Measurements from ENCODE around the gene ALDH1B1. TPM values are rescaled to one million over a fixed set of nuclear protein-coding genes. Genes with fewer than 3 reads are reported as not detected.
A peak's percentile ranks its signal among the peaks of the same experiment; 100 is the strongest.

The ALDH1B1 gene
- total RNA-seq, 2 donors from 2014 or later, result 47.7 to 59.9 TPM

- DNase-seq, result no peak
- H3K27ac Mint-ChIP-seq, result no peak overlapping the region
- peaks cover 54% of the 10 kb centered on the region for H3K27me3 Mint-ChIP-seq (ENCODE audit: insufficient read depth)
- H3K36me3 Mint-ChIP-seq (ENCODE audit: low read depth), result no peaks in the 10 kb centered on the region
- peaks cover 4% of the 10 kb centered on the region for H3K4me1 ChIP-seq (ENCODE audit: control insufficient read depth, insufficient read depth, low read length)
- H3K4me3 Mint-ChIP-seq, result no peak overlapping the region
- H3K4me1 Mint-ChIP-seq, result peaks cover 35% of the 10 kb centered on the region
- H3K4me3 ChIP-seq (ENCODE audit: low read length), result no peak overlapping the region
- peaks cover 32% of the 10 kb centered on the region for H3K27me3 ChIP-seq (ENCODE audit: control insufficient read depth, insufficient read depth, low read length, poor library complexity, severe bottlenecking)
- H3K27ac ChIP-seq (ENCODE audit: low read depth, low read length), result no peak overlapping the region
- H3K9me3 Mint-ChIP-seq, result peaks cover 8% of the 10 kb centered on the region
- H3K9me3 ChIP-seq (ENCODE audit: control insufficient read depth, low read length), result peaks cover 6% of the 10 kb centered on the region
- H3K36me3 ChIP-seq (ENCODE audit: control insufficient read depth, insufficient read depth, low read length), result no peaks in the 10 kb centered on the region
- H3K9ac ChIP-seq (ENCODE audit: extremely low read depth, low read length, poor library complexity, severe bottlenecking), result no peak overlapping the region
- no peak for TF ChIP-seq CTCF (conservative IDR thresholded peaks at IDR 0.05)
Measured at GRCh38 chr9:38367898-38368297, 24.6 kb upstream of the ALDH1B1 start.

- H3K36me3 ChIP-seq (ENCODE audit: control insufficient read depth, insufficient read depth, low read length), result no peaks in the 10 kb centered on the region
- H3K36me3 Mint-ChIP-seq (ENCODE audit: low read depth), result no peaks in the 10 kb centered on the region
- H3K27me3 Mint-ChIP-seq (ENCODE audit: insufficient read depth), result peaks cover 59% of the 10 kb centered on the region
- H3K9ac ChIP-seq (ENCODE audit: extremely low read depth, low read length, poor library complexity, severe bottlenecking), result no peak overlapping the region
- TF ChIP-seq CTCF (conservative IDR thresholded peaks at IDR 0.05), result no peak
- H3K27ac ChIP-seq (ENCODE audit: low read depth, low read length), result no peak overlapping the region
- H3K4me1 ChIP-seq (ENCODE audit: control insufficient read depth, insufficient read depth, low read length), result peaks cover 4% of the 10 kb centered on the region
- H3K27me3 ChIP-seq (ENCODE audit: control insufficient read depth, insufficient read depth, low read length, poor library complexity, severe bottlenecking), result peaks cover 40% of the 10 kb centered on the region
- no peak overlapping the region for H3K4me3 Mint-ChIP-seq
- H3K9me3 Mint-ChIP-seq, result peaks cover 3% of the 10 kb centered on the region
- peak; percentile 14 for DNase-seq
- no peak overlapping the region for H3K4me3 ChIP-seq (ENCODE audit: low read length)
- no peaks in the 10 kb centered on the region for H3K9me3 ChIP-seq (ENCODE audit: control insufficient read depth, low read length)
- 93% methylated on average over 2 of the region's 2 CpGs; no CpG with 5 or more reads in 1 of the 2 experiments for WGBS, 2 experiments (ENCODE audit: insufficient coverage in 1 of 2, insufficient read length in 1 of 2)
- H3K4me1 Mint-ChIP-seq, result peaks cover 32% of the 10 kb centered on the region
- H3K27ac Mint-ChIP-seq, result no peak overlapping the region
Measured at GRCh38 chr9:38368731-38369130, 23.8 kb upstream of the ALDH1B1 start.

GRCh38 chr9:38370176-38370575, 22.3 kb upstream of the ALDH1B1 start:
- H3K4me3 ChIP-seq (ENCODE audit: low read length), result no peak overlapping the region
- H3K4me1 Mint-ChIP-seq, result peaks cover 34% of the 10 kb centered on the region
- H3K4me3 Mint-ChIP-seq, result no peak overlapping the region
- H3K27ac ChIP-seq (ENCODE audit: low read depth, low read length), result no peak overlapping the region
- WGBS, 2 experiments (ENCODE audit: insufficient coverage in 1 of 2, insufficient read length in 1 of 2), result 83 to 84% methylated on average over 1 to 4 of the region's 4 CpGs
- H3K27ac Mint-ChIP-seq, result no peak overlapping the region
- peaks cover 62% of the 10 kb centered on the region for H3K27me3 Mint-ChIP-seq (ENCODE audit: insufficient read depth)
- H3K4me1 ChIP-seq (ENCODE audit: control insufficient read depth, insufficient read depth, low read length), result peaks cover 5% of the 10 kb centered on the region
- peaks cover 41% of the 10 kb centered on the region for H3K27me3 ChIP-seq (ENCODE audit: control insufficient read depth, insufficient read depth, low read length, poor library complexity, severe bottlenecking)
- no peaks in the 10 kb centered on the region for H3K36me3 ChIP-seq (ENCODE audit: control insufficient read depth, insufficient read depth, low read length)
- no peak overlapping the region for H3K9ac ChIP-seq (ENCODE audit: extremely low read depth, low read length, poor library complexity, severe bottlenecking)
- H3K9me3 Mint-ChIP-seq, result no peaks in the 10 kb centered on the region
- no peak for DNase-seq
- no peaks in the 10 kb centered on the region for H3K36me3 Mint-ChIP-seq (ENCODE audit: low read depth)
- H3K9me3 ChIP-seq (ENCODE audit: control insufficient read depth, low read length), result no peaks in the 10 kb centered on the region
- TF ChIP-seq CTCF (conservative IDR thresholded peaks at IDR 0.05), result no peak
